Stomach (tissue), 4 donors: ENCODE measurements around the gene WFIKKN1.

ENCODE experiments used
- CTCF ChIP-seq, 7 experiments: fragments of 450-650 bp in 4 of 7; fragments of 200-600 bp in 3 of 7; sonication (generic) in 3 of 7; IDR thresholded peaks; one replicate each; pipeline ENCODE4 v1.5.1; 2016 to 2019; ENCODE audit warnings: antibody characterized with exemption in 7 of 7, control low read depth in 2 of 7, mild to moderate bottlenecking in 1 of 7
- EP300 ChIP-seq: sonication (generic); formaldehyde crosslinking; IDR thresholded peaks from one replicate; pipeline ENCODE4 v1.6.1; 2017; ENCODE audit warnings: antibody characterized with exemption
- POLR2A ChIP-seq, 4 donors: fragments of 450-650 bp; IDR thresholded peaks; one replicate each; pipeline ENCODE4 v1.6.1; 2016; ENCODE audit warnings: antibody characterized with exemption in 4 of 4, control low read depth in 2 of 4, mild to moderate bottlenecking in 1 of 4, moderate library complexity in 1 of 4
- POLR2AphosphoS5 ChIP-seq, 3 donors: sonication (generic); formaldehyde crosslinking; IDR thresholded peaks; one replicate each; pipeline ENCODE4 v1.6.1; 2016; ENCODE audit warnings: antibody characterized with exemption in 3 of 3

- TF ChIP-seq CTCF (IDR thresholded peaks at IDR 0.05) = no peak
- no peak for TF ChIP-seq POLR2A (IDR thresholded peaks at IDR 0.05)
- TF ChIP-seq EP300 = no peak
- TF ChIP-seq POLR2AphosphoS5 (IDR thresholded peaks at IDR 0.05) = no peak
Measured at GRCh38 chr16:678209-678857, 47.5 kb downstream of the WFIKKN1 start.
